GM12878 (cell line): ENCODE results near the gene ADSL. TPM values are rescaled to one million over a fixed set of nuclear protein-coding genes. Genes with fewer than 3 reads are reported as not detected.
A peak's percentile ranks its signal among the peaks of the same experiment; 100 is the strongest.

Source experiments
- ATAC-seq: fragments of 200-7000 bp; cut with Tn5 transposase; 3 replicates; pipeline ENCODE4 v1.9.1; 2020; ENCODE audit warnings: mild to moderate bottlenecking, moderate library complexity
- BruUV-seq: library from RNA; stranded (reverse); fragments of 400-500 nt; replicated peaks from 2 replicates; lab custom pipeline; 2021; lab: Mats Ljungman, UMichigan
- CTCF ChIA-PET: fragments of 300-600 bp; sonication (Branson Sonifier 250); formaldehyde crosslinking; extraction: SDS; loops from one replicate; lab custom pipeline; 2021; ENCODE audit warnings: inconsistent platforms; lab: Yijun Ruan, JAX
- POLR2A ChIA-PET: fragments of 350-600 bp; formaldehyde crosslinking; extraction: SDS; loops from one replicate; lab custom pipeline; 2021; ENCODE audit warnings: inconsistent platforms; lab: Charles Lee
- RAD21 ChIA-PET: fragments of 300-600 bp; sonication (Branson Sonifier 250); formaldehyde crosslinking; loops from one replicate; lab custom pipeline; 2023; ENCODE audit warnings: antibody characterized with exemption; ENCODE audit not compliant: unreplicated experiment; lab: Charles Lee
- SMC1A ChIA-PET: fragments of 300-600 bp; sonication (Branson Sonifier 250); formaldehyde crosslinking; loops from one replicate; lab custom pipeline; 2023; ENCODE audit not compliant: unreplicated experiment, uncharacterized antibody; lab: Charles Lee
- DNase-seq: peaks from one replicate; pipeline ENCODE4 v3.0.0-alpha.2; 2011; ENCODE audit warnings: low read depth, low spot score
- FAIRE-seq: peaks from 3 replicates; lab custom pipeline; 2011; peaks lifted over from hg19 to GRCh38; lab: Jason Lieb, UNC
- H2AFZ ChIP-seq: 2 replicates; pipeline ENCODE4 v1.6.0; 2011; ENCODE audit warnings: low read depth, low read length, control low read depth; ENCODE audit not compliant: control insufficient read depth
- H3K27ac ChIP-seq: 2 replicates; pipeline ENCODE4 v1.5.1; 2011; ENCODE audit warnings: control low read depth; ENCODE audit not compliant: control insufficient read depth, insufficient read depth
- H3K27me3 ChIP-seq, 2 experiments: replicated peaks in 1 of 2; 2 replicates each; pipeline versions ENCODE4 v1.6.0 to v1.6.1; 2011; ENCODE audit warnings: low read length in 1 of 2; ENCODE audit not compliant: control insufficient read depth in 2 of 2, insufficient read depth in 2 of 2
- H3K36me3 ChIP-seq, 2 experiments: 2 replicates each; pipeline ENCODE4 v1.5.1; 2011; ENCODE audit warnings: low read length in 1 of 2; ENCODE audit not compliant: control insufficient read depth in 2 of 2, insufficient read depth in 2 of 2
- H3K4me1 ChIP-seq: 2 replicates; pipeline ENCODE4 v1.6.1; 2011; ENCODE audit warnings: mild to moderate bottlenecking, low read length, moderate library complexity, mixed read lengths; ENCODE audit not compliant: control insufficient read depth, insufficient read depth
- H3K4me2 ChIP-seq: 2 replicates; pipeline ENCODE4 v1.6.0; 2011; ENCODE audit warnings: control low read depth; ENCODE audit not compliant: control insufficient read depth, insufficient read depth
- H3K4me3 ChIP-seq: fragments of 200-600 bp; sonication (generic); 2 replicates; pipeline ENCODE4 v1.5.1; 2016
- H3K79me2 ChIP-seq: 2 replicates; pipeline ENCODE4 v1.6.0; 2011; ENCODE audit warnings: low read length; ENCODE audit not compliant: control insufficient read depth, insufficient read depth
- H3K9ac ChIP-seq: 2 replicates; pipeline ENCODE4 v1.8.0; 2011; ENCODE audit warnings: low read length, control low read depth, mixed read lengths; ENCODE audit not compliant: control insufficient read depth, insufficient read depth
- H3K9me3 ChIP-seq: replicated peaks from 3 replicates; pipeline ENCODE4 v1.5.1; 2011; ENCODE audit warnings: mild to moderate bottlenecking, low read length; ENCODE audit not compliant: control insufficient read depth, insufficient read depth
- H4K20me1 ChIP-seq: 2 replicates; pipeline ENCODE4 v1.6.0; 2011; ENCODE audit not compliant: control insufficient read depth, insufficient read depth
- HDGF ChIP-seq: fragments of 450-650 bp; IDR thresholded peaks from 2 replicates; pipeline ENCODE4 v1.6.1; 2016; ENCODE audit warnings: antibody characterized with exemption
- NBN ChIP-seq: fragments of 450-650 bp; IDR thresholded peaks from 2 replicates; pipeline ENCODE4 v1.6.1; 2016
- PBX3 ChIP-seq: IDR thresholded peaks from 2 replicates; pipeline ENCODE4 v1.6.1; 2011; ENCODE audit warnings: mild to moderate bottlenecking, low read depth, low read length, moderate library complexity; ENCODE audit not compliant: insufficient replicate concordance
- PKNOX1 ChIP-seq: fragments of 450-650 bp; IDR thresholded peaks from 2 replicates; pipeline ENCODE4 v1.6.1; 2016; ENCODE audit warnings: mild to moderate bottlenecking
- POLR2AphosphoS2 ChIP-seq: IDR thresholded peaks from 2 replicates; pipeline ENCODE4 v1.6.1; 2011; ENCODE audit warnings: low read depth, mild to moderate bottlenecking, low read length, improper control_type of control experiment, moderate library complexity
- SPI1 ChIP-seq: IDR thresholded peaks from 2 replicates; pipeline ENCODE4 v1.6.1; 2011; ENCODE audit warnings: low read depth, mild to moderate bottlenecking, low read length, moderate library complexity, borderline replicate concordance; ENCODE audit not compliant: insufficient read depth
- SRF ChIP-seq, 2 experiments: IDR thresholded peaks; 2 replicates each; pipeline ENCODE4 v1.6.1; 2011; ENCODE audit warnings: low read depth in 2 of 2, low read length in 2 of 2, mild to moderate bottlenecking in 1 of 2, moderate library complexity in 1 of 2
- TCF3 ChIP-seq: IDR thresholded peaks from 2 replicates; pipeline ENCODE4 v1.6.1; 2012; ENCODE audit warnings: low read depth, mild to moderate bottlenecking, low read length, borderline replicate concordance; ENCODE audit not compliant: insufficient read depth
- ZBTB4 ChIP-seq: fragments of 450-650 bp; formaldehyde crosslinking; IDR thresholded peaks from 2 replicates; pipeline ENCODE4 v1.4.0; 2022; ENCODE audit warnings: mild to moderate bottlenecking, moderate library complexity
- WGBS: methylation state at CpG from one replicate; pipeline ENCODE4 v1.1.6; 2016; ENCODE audit warnings: low lambda C conversion rate; ENCODE audit not compliant: insufficient replicate concordance, insufficient coverage; ENCODE audit errors: missing lambda C conversion rate; 5-methylcytosine and 5-hydroxymethylcytosine counted together
- in situ Hi-C: fragments of 300-500 bp; cut with MboI; formaldehyde crosslinking; loops from 9 replicates; pipeline ENCODE4 v1.14.3; 2018; ENCODE audit warnings: mixed read lengths
- intact Hi-C: fragments of 100-400 bp; cut with micrococcal nuclease; formaldehyde crosslinking; loops from one replicate; pipeline ENCODE4 v1.14.2; 2022; ENCODE audit not compliant: unreplicated experiment
- polyA plus RNA-seq, 11 experiments: library from polyadenylated mRNA; depleted of rRNA in 4 of 11; unstranded in 6 of 11; stranded (reverse) in 5 of 11; fragments of >200 nt; fragmentation: Nextera tagmentation in 4 of 11; fragmentation: Illumina TruSeq in 1 of 11; extraction: Ambion mirVana in 4 of 11; extraction: Trizol in 1 of 11; gene quantifications; 1 replicate in 1 of 11; 2 replicates in 10 of 11; pipeline versions ENCODE4 v1.2.1 to v1.2.3, GENCODE V29; 2011 to 2016; ENCODE audit warnings: inconsistent platforms in 2 of 11, missing spikeins in 2 of 11, low read depth in 1 of 11
- total RNA-seq, 4 experiments: library from RNA; depleted of rRNA in 3 of 4; stranded (reverse); fragments of >200 nt in 3 of 4; fragmentation: Illumina TruSeq in 1 of 4; extraction: Trizol in 1 of 4; gene quantifications; 2 replicates each; pipeline versions ENCODE4 v1.2.1 to v1.2.3, GENCODE V29; 2013 to 2021

ADSL gene
- total and polyA plus RNA-seq, 10 of the 15 experiments (the other 5 are each of a cell fraction or from before 2014, with no cell fraction given), result 126 to 313 (median 143) TPM

GRCh38 chr22:40415531-40416266 is 69.4 kb downstream of the ADSL start:
- BruUV-seq, result no TSS peak
- peak; percentile 38 for FAIRE-seq
- no peak for DNase-seq
- POLR2A ChIA-PET, result interaction anchor here (0.6 to 2.4 kb wide), 10 partner anchors 12 to 441 kb away, joined by 3 to 13 read pairs (median 3); partner anchors contain the start of genes ST13 and XPNPEP3
- Histone ChIP-seq H3K27ac (peak overlapping the region; percentile 71), H3K9ac (peak overlapping the region; percentile 27), H3K36me3 (peaks cover 17 to 48% of the 10 kb centered on the region in 2 experiments), H3K9me3 (no peaks in the 10 kb centered on the region), H3K4me1 (peaks cover 44% of the 10 kb centered on the region), H3K4me3 (peak overlapping the region; percentile 49), H3K79me2 (peaks cover 1% of the 10 kb centered on the region), H3K27me3 (no peaks in the 10 kb centered on the region), H4K20me1 (no peaks in the 10 kb centered on the region), H2AFZ (peak overlapping the region; percentile 33; the same call in 1 of the 2 replicates), H3K4me2 (peak overlapping the region; percentile 83)
- TF ChIP-seq PKNOX1 (peak; percentile 12; the same call in 1 of the 2 replicates), PBX3 (peak; percentile 25), TCF3 (peak; percentile 45; the same call in 1 of the 2 replicates), HDGF (peak; percentile 67), SPI1 (peak; percentile 5; the same call in 1 of the 2 replicates), ZBTB4 (CRISPR knock-in tag) (no peak), POLR2AphosphoS2 (no peak), NBN (0 out of 2 replicates have a peak, but pooled peaks have one; percentile 20), SRF (IDR thresholded peaks at IDR 0.05; ENCODE audit: low read depth in 2 of 2, low read length in 2 of 2) (peak; percentile 79 to 82)
- SMC1A ChIA-PET, result interaction anchor here (0.7 to 2.0 kb wide), 14 partner anchors 12 to 230 kb away, joined by 3 to 21 read pairs (median 4); no protein-coding TSS in a partner anchor
- in situ Hi-C loops (no loop called here), intact Hi-C loops (no loop called here)
- RAD21 ChIA-PET, result interaction anchor here (0.5 to 3.4 kb wide), 13 partner anchors 16 to 483 kb away, joined by 3 to 32 read pairs (median 4); partner anchors contain the start of gene SGSM3
- CTCF ChIA-PET, result interaction anchor here (0.7 to 2.9 kb wide), 14 partner anchors 9 to 484 kb away, joined by 3 to 19 read pairs (median 4); no protein-coding TSS in a partner anchor
- peak; percentile 59 for ATAC-seq
- 27% methylated on average over 19 of the region's 19 CpGs for WGBS
